Trophoblast cell (in vitro differentiated cells and primary cell): ENCODE data around the gene TIMM21.

Experiments
- DNase-seq, 2 donors: peaks; one replicate each; pipeline ENCODE4 v3.0.0-alpha.2; 2016
- H2AFZ ChIP-seq: 2 replicates; pipeline ENCODE4 v1.6.1; 2013; ENCODE audit warnings: low read length, moderate library complexity, mild to moderate bottlenecking; ENCODE audit not compliant: insufficient read depth, poor library complexity
- H2AK5ac ChIP-seq: 2 replicates; pipeline ENCODE4 v1.6.1; 2013; ENCODE audit warnings: mild to moderate bottlenecking, low read length
- H2BK120ac ChIP-seq: 2 replicates; pipeline ENCODE4 v1.6.1; 2013; ENCODE audit warnings: low read length, mild to moderate bottlenecking, moderate library complexity; ENCODE audit not compliant: insufficient read depth, poor library complexity
- H2BK12ac ChIP-seq: 2 replicates; pipeline ENCODE4 v1.6.1; 2013; ENCODE audit warnings: mild to moderate bottlenecking, low read length, moderate library complexity
- H2BK5ac ChIP-seq: 2 replicates; pipeline ENCODE4 v1.6.1; 2013; ENCODE audit warnings: low read length, low read depth, moderate library complexity, mild to moderate bottlenecking; ENCODE audit not compliant: poor library complexity
- H3K14ac ChIP-seq: 2 replicates; pipeline ENCODE4 v1.6.1; 2013; ENCODE audit warnings: mild to moderate bottlenecking, low read length
- H3K18ac ChIP-seq: 2 replicates; pipeline ENCODE4 v1.6.1; 2013; ENCODE audit warnings: mild to moderate bottlenecking, low read length
- H3K23ac ChIP-seq: 2 replicates; pipeline ENCODE4 v1.6.1; 2013; ENCODE audit warnings: low read length
- H3K27ac ChIP-seq: 2 replicates; pipeline ENCODE4 v1.5.1; 2013; ENCODE audit warnings: low read depth, mild to moderate bottlenecking, inconsistent platforms, low read length, moderate library complexity
- H3K27me3 ChIP-seq: 2 replicates; pipeline ENCODE4 v1.6.1; 2013; ENCODE audit warnings: inconsistent platforms, mild to moderate bottlenecking, low read length, moderate library complexity; ENCODE audit not compliant: insufficient read depth
- H3K36me3 ChIP-seq, 2 experiments: 1 replicate in 1 of 2; 2 replicates in 1 of 2; pipeline ENCODE4 v1.6.1; 2013; ENCODE audit warnings: low read length in 2 of 2, mild to moderate bottlenecking in 2 of 2, moderate library complexity in 1 of 2; ENCODE audit not compliant: insufficient read depth in 2 of 2, control insufficient read depth in 1 of 2
- H3K4ac ChIP-seq: 2 replicates; pipeline ENCODE4 v1.6.1; 2013; ENCODE audit warnings: low read depth, mild to moderate bottlenecking, low read length, moderate library complexity
- H3K4me1 ChIP-seq, 2 experiments: 1 replicate in 1 of 2; 2 replicates in 1 of 2; pipeline ENCODE4 v1.6.1; 2013; ENCODE audit warnings: low read length in 2 of 2, mild to moderate bottlenecking in 2 of 2, moderate library complexity in 1 of 2; ENCODE audit not compliant: insufficient read depth in 2 of 2, control insufficient read depth in 1 of 2
- H3K4me2 ChIP-seq: 2 replicates; pipeline ENCODE4 v1.6.1; 2013; ENCODE audit warnings: inconsistent platforms, mild to moderate bottlenecking, low read length, moderate library complexity
- H3K4me3 ChIP-seq: 2 replicates; pipeline ENCODE4 v1.5.1; 2013; ENCODE audit warnings: mild to moderate bottlenecking, low read depth, low read length, inconsistent platforms
- H3K79me1 ChIP-seq: one replicate; pipeline ENCODE4 v1.6.1; 2013; ENCODE audit warnings: low read length
- H3K79me2 ChIP-seq: 2 replicates; pipeline ENCODE4 v1.6.1; 2013; ENCODE audit warnings: low read length, mild to moderate bottlenecking; ENCODE audit not compliant: control insufficient read depth, insufficient read depth, poor library complexity
- H3K9ac ChIP-seq: 2 replicates; pipeline ENCODE4 v1.6.1; 2013; ENCODE audit warnings: mild to moderate bottlenecking, low read length
- H3K9me3 ChIP-seq: 2 replicates; pipeline ENCODE4 v1.6.1; 2013; ENCODE audit warnings: low read depth, mild to moderate bottlenecking, control low read depth, inconsistent platforms, low read length; ENCODE audit not compliant: insufficient read depth
- H4K12ac ChIP-seq: 2 replicates; pipeline ENCODE4 v1.6.1; 2013; ENCODE audit warnings: low read depth, mild to moderate bottlenecking, low read length, moderate library complexity
- H4K8ac ChIP-seq: 2 replicates; pipeline ENCODE4 v1.6.1; 2013; ENCODE audit warnings: low read depth, mild to moderate bottlenecking, low read length, moderate library complexity
- H4K91ac ChIP-seq: one replicate; pipeline ENCODE4 v1.6.1; 2013; ENCODE audit warnings: low read depth, mild to moderate bottlenecking, low read length, moderate library complexity
- WGBS: extraction: QIAGEN DNeasy Blood & Tissue Kit; methylation state at CpG from one replicate; pipeline ENCODE4 v1.1.7; 2013; ENCODE audit warnings: missing lambda C conversion rate; ENCODE audit not compliant: insufficient read length, insufficient coverage; ENCODE audit errors: extremely low coverage; 5-methylcytosine and 5-hydroxymethylcytosine counted together

The TIMM21 gene

GRCh38 chr18:74146756-74147155 lies 1.6 kb upstream of the TIMM21 start:
- peak; percentile 9 to 69 for DNase-seq

DNA sequence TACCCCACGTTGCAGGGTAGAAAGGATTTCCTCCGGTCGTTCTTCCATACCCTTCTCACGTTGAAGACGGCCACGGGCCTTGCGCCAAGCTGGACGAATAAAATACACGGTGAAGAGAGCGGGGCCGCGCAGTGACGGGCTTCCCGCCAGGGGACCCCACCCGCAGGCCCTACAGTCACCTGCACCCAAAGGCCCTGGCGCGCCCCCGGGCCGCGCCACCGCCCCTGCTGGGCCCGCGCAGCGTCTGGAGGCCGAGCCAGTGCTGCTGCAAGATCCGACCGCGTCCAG lies 888 bp upstream of the TIMM21 start:
- no peak overlapping the region for H3K4ac ChIP-seq
- H2BK5ac ChIP-seq = no peak overlapping the region
- no peaks in the 10 kb centered on the region for H3K9me3 ChIP-seq
- no peaks in the 10 kb centered on the region for H3K27me3 ChIP-seq
- H3K27ac ChIP-seq = no peak overlapping the region
- peaks cover 5% of the 10 kb centered on the region for H3K79me2 ChIP-seq
- no peak for DNase-seq
- H4K12ac ChIP-seq = no peak overlapping the region
- no peak overlapping the region for H3K23ac ChIP-seq
- no peak overlapping the region for H3K9ac ChIP-seq
- H2AFZ ChIP-seq = peak overlapping the region; percentile 58
- WGBS = no CpG with 5 or more reads among the region's 28 CpGs
- peak overlapping the region; percentile 69 for H3K4me3 ChIP-seq
- H3K14ac ChIP-seq = no peak overlapping the region
- H3K18ac ChIP-seq = no peak overlapping the region
- H3K79me1 ChIP-seq = peaks cover 6% of the 10 kb centered on the region
- no peak overlapping the region for H2BK12ac ChIP-seq
- peaks cover 5 to 8% of the 10 kb centered on the region in 2 experiments for H3K4me1 ChIP-seq
- no peak overlapping the region for H2BK120ac ChIP-seq
- no peak overlapping the region for H2AK5ac ChIP-seq
- H3K4me2 ChIP-seq = peak overlapping the region; percentile 96
- H4K91ac ChIP-seq = peak overlapping the region; percentile 48
- H4K8ac ChIP-seq = peak overlapping the region; percentile 71
- peaks cover under 1 to 3% of the 10 kb centered on the region in 2 experiments for H3K36me3 ChIP-seq

More at GRCh38 chr18:74146756-74147155, 1.6 kb upstream of the TIMM21 start:
- no peak overlapping the region for H4K12ac ChIP-seq
- H4K91ac ChIP-seq = no peak overlapping the region
- H3K14ac ChIP-seq = no peak overlapping the region
- H3K27me3 ChIP-seq = no peaks in the 10 kb centered on the region
- no peak overlapping the region for H3K18ac ChIP-seq
- no peak overlapping the region for H2BK12ac ChIP-seq
- no peak overlapping the region for H3K4me3 ChIP-seq
- H3K9ac ChIP-seq = no peak overlapping the region
- H4K8ac ChIP-seq = no peak overlapping the region
- no peaks in the 10 kb centered on the region for H3K9me3 ChIP-seq
- H3K4ac ChIP-seq = no peak overlapping the region
- H3K4me1 ChIP-seq = peaks cover 5 to 8% of the 10 kb centered on the region in 2 experiments
- no peak overlapping the region for H2AK5ac ChIP-seq
- no peak overlapping the region for H2BK120ac ChIP-seq
- H3K23ac ChIP-seq = no peak overlapping the region
- H2BK5ac ChIP-seq = no peak overlapping the region
- H3K79me2 ChIP-seq = peaks cover 5% of the 10 kb centered on the region
- peaks cover 0 to 3% of the 10 kb centered on the region in 2 experiments for H3K36me3 ChIP-seq
- H3K27ac ChIP-seq = no peak overlapping the region
- WGBS = no CpG with 5 or more reads among the region's 3 CpGs
- peak overlapping the region; percentile 96 for H3K4me2 ChIP-seq
- H2AFZ ChIP-seq = no peak overlapping the region
- H3K79me1 ChIP-seq = peaks cover 6% of the 10 kb centered on the region

GRCh38 chr18:74148543-74149070 lies 284 bp downstream of the TIMM21 start:
- Histone ChIP-seq H4K91ac (peak overlapping the region; percentile 8), H2BK12ac (no peak overlapping the region), H3K4me1 (peaks cover 5 to 8% of the 10 kb centered on the region in 2 experiments), H3K9ac (peak overlapping the region; percentile 96), H2AFZ (peak overlapping the region; percentile 56), H2BK120ac (no peak overlapping the region), H2BK5ac (no peak overlapping the region), H3K79me1 (peaks cover 6% of the 10 kb centered on the region), H3K4me3 (peak overlapping the region; percentile 95), H3K14ac (peak overlapping the region; percentile 46), H3K9me3 (no peaks in the 10 kb centered on the region), H4K12ac (peak overlapping the region; percentile 10), H3K36me3 (peaks cover 3% of the 10 kb centered on the region in 2 experiments), H3K18ac (peak overlapping the region; percentile 81), H3K4ac (peak overlapping the region; percentile 97), H3K4me2 (peak overlapping the region; percentile 90), H4K8ac (peak overlapping the region; percentile 93), H2AK5ac (peak overlapping the region; percentile 49), H3K79me2 (peaks cover 5% of the 10 kb centered on the region), H3K27ac (no peak overlapping the region), H3K23ac (no peak overlapping the region), H3K27me3 (no peaks in the 10 kb centered on the region)
- no CpG with 5 or more reads among the region's 25 CpGs for WGBS
- no peak for DNase-seq

DNA sequence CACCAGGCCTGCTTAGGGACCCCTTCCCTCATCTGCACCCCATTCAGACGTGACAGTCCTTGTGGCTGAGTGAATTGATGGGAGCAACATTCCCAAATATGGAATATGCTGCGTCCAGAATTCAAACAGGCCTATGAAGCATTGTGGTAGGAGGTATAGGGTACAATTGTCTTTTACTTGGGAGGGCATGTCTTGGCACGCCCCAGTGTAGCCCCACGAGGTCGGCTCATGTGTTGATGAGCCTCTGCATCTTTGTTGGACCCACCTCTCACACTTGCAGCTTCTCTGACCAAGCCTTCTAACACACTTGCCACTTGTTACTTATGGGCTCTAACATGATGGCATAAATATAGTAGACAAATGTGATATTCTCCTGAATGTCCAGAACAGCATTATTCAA lies 1.6 kb downstream of the TIMM21 start:
- H3K9me3 ChIP-seq = no peaks in the 10 kb centered on the region
- no peak overlapping the region for H3K4me2 ChIP-seq
- no peak overlapping the region for H2BK12ac ChIP-seq
- H3K9ac ChIP-seq = peak overlapping the region; percentile 65
- no peak overlapping the region for H3K14ac ChIP-seq
- no CpG with 5 or more reads among the region's 5 CpGs for WGBS
- H3K79me2 ChIP-seq = peaks cover 5% of the 10 kb centered on the region
- no peak overlapping the region for H4K12ac ChIP-seq
- no peak overlapping the region for H2AFZ ChIP-seq
- no peak overlapping the region for H2BK5ac ChIP-seq
- H2AK5ac ChIP-seq = no peak overlapping the region
- no peak overlapping the region for H3K27ac ChIP-seq
- H4K8ac ChIP-seq = peak overlapping the region; percentile 11
- H3K79me1 ChIP-seq = peaks cover 6% of the 10 kb centered on the region
- no peak overlapping the region for H3K23ac ChIP-seq
- no peaks in the 10 kb centered on the region for H3K27me3 ChIP-seq
- H3K4me1 ChIP-seq = peaks cover 5 to 8% of the 10 kb centered on the region in 2 experiments
- H2BK120ac ChIP-seq = no peak overlapping the region
- H3K36me3 ChIP-seq = peaks cover 7% of the 10 kb centered on the region in 2 experiments
- no peak overlapping the region for H3K18ac ChIP-seq
- no peak for DNase-seq
- H3K4me3 ChIP-seq = no peak overlapping the region
- no peak overlapping the region for H4K91ac ChIP-seq
- peak overlapping the region; percentile 50 for H3K4ac ChIP-seq
